ENCODE measurements around the gene GIPC1. TPM values are rescaled to one million over a fixed set of nuclear protein-coding genes. Genes with fewer than 3 reads are reported as not detected.

The GIPC1 gene
- total and polyA plus RNA-seq, 7 donors: 65.1 to 378 (median 97.7) TPM

GRCh38 chr19:14479309-14479974 lies 16.5 kb downstream of the GIPC1 start:
- peaks cover 0 to 46% (median 21%) of the 10 kb centered on the region in 4 donors for H3K36me3 ChIP-seq
- TF ChIP-seq CTCF (IDR thresholded peaks at IDR 0.05) (no peak), EP300 (IDR thresholded peaks at IDR 0.05) (no peak), POLR2AphosphoS5 (IDR thresholded peaks at IDR 0.05) (no peak), POLR2A (IDR thresholded peaks at IDR 0.05) (no peak)
- DNase-seq: no peak
- H3K27me3 ChIP-seq: peaks cover 3 to 17% (median 9%) of the 10 kb centered on the region in 3 donors
- intact Hi-C loops (cut with DNase I): no loop called here
- no peak overlapping the region for H3K4me3 ChIP-seq
- no peaks in the 10 kb centered on the region for H3K9me3 ChIP-seq
- peaks cover 0 to 35% (median 21%) of the 10 kb centered on the region in 4 donors for H3K4me1 ChIP-seq
- H3K27ac ChIP-seq: no peak overlapping the region
- WGBS, 2 donors: 87 to 93% methylated on average over 14 of the region's 14 CpGs

- no peak for DNase-seq
- Histone ChIP-seq H3K27ac (peak overlapping the region in 2 of 4 donors; percentile 22 to 37), H3K4me3 (no peak overlapping the region), H3K36me3 (peaks cover 0 to 46% (median 21%) of the 10 kb centered on the region in 4 donors), H3K9me3 (no peaks in the 10 kb centered on the region), H3K4me1 (peaks cover 0 to 47% (median 33%) of the 10 kb centered on the region in 4 donors), H3K27me3 (peaks cover 10 to 29% (median 21%) of the 10 kb centered on the region in 3 donors)
- 89 to 91% methylated on average over 24 of the region's 24 CpGs for WGBS, 2 donors
- intact Hi-C loops (cut with DNase I): no loop called here
- TF ChIP-seq CTCF (IDR thresholded peaks at IDR 0.05) (no peak), EP300 (IDR thresholded peaks at IDR 0.05) (no peak), POLR2AphosphoS5 (IDR thresholded peaks at IDR 0.05) (no peak), POLR2A (IDR thresholded peaks at IDR 0.05) (no peak)
Measured at GRCh38 chr19:14478113-14478545, 17.8 kb downstream of the GIPC1 start.

DNA sequence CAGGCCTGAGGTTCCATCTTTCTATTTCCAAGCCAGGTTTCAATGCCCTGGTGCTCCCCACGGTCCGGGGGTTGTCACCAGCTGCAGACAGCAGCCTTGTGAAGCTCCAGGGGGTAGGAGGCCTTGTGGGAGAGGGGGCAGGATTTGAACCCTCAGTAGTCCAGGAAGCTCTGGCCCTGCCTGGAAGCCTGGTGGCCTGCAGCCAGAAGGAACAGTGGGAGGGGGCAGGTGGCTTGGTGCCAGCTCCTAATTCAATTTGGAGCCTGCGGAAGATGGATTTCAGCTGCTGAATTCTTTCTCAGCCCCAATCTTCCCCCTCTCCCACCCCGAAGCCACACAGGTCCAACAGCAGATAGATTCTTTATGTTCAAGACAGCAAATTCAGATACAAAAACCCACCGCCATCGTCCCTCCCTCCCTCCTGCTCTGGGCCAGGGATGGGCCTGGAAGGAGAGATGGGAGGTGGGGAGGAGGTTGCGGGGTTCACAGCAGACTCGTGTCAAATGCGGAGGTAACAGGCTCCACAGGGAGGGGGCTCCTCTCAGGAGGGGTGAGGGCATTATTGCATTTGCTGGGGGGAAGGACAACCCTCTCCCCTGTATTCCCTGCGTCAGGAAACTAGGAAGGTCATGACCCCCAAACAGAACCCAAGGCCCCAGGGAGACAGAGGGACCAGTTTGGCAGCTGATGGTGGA lies 18.4 kb downstream of the GIPC1 start:
- intact Hi-C loops (cut with DNase I): no loop called here
- no peak for TF ChIP-seq POLR2AphosphoS5 (IDR thresholded peaks at IDR 0.05)
- TF ChIP-seq CTCF (IDR thresholded peaks at IDR 0.05): no peak
- no peak for TF ChIP-seq EP300 (IDR thresholded peaks at IDR 0.05)
- no peak for TF ChIP-seq POLR2A (IDR thresholded peaks at IDR 0.05)
- no peak overlapping the region for H3K4me3 ChIP-seq
- WGBS, 2 donors: 71 to 78% methylated on average over 10 of the region's 10 CpGs
- H3K27ac ChIP-seq: peak overlapping the region in 2 of 4 donors; percentile 14 to 37
- peaks cover 0 to 52% (median 38%) of the 10 kb centered on the region in 4 donors for H3K4me1 ChIP-seq
- peaks cover 0 to 41% (median 20%) of the 10 kb centered on the region in 4 donors for H3K36me3 ChIP-seq
- DNase-seq: no peak
- peaks cover 14 to 35% (median 27%) of the 10 kb centered on the region in 3 donors for H3K27me3 ChIP-seq
- H3K9me3 ChIP-seq: no peaks in the 10 kb centered on the region

- WGBS, 2 donors: 55 to 70% methylated on average over 26 of the region's 26 CpGs
Measured at GRCh38 chr19:14476673-14477401, 19.1 kb downstream of the GIPC1 start.

More at GRCh38 chr19:14476673-14477401, 19.1 kb downstream of the GIPC1 start:
- intact Hi-C loops (cut with DNase I): no loop called here
- peaks cover 0 to 34% (median 19%) of the 10 kb centered on the region in 4 donors for H3K36me3 ChIP-seq
- H3K4me3 ChIP-seq: no peak overlapping the region
- H3K27me3 ChIP-seq: peaks cover 18 to 39% (median 33%) of the 10 kb centered on the region in 3 donors
- H3K27ac ChIP-seq: peak overlapping the region in 2 of 4 donors; percentile 14 to 37
- H3K9me3 ChIP-seq: no peaks in the 10 kb centered on the region
- DNase-seq: peak; percentile 84
- peaks cover 0 to 59% (median 45%) of the 10 kb centered on the region in 4 donors for H3K4me1 ChIP-seq
- no peak for TF ChIP-seq EP300 (IDR thresholded peaks at IDR 0.05)
- no peak for TF ChIP-seq POLR2A (IDR thresholded peaks at IDR 0.05)
- TF ChIP-seq POLR2AphosphoS5 (IDR thresholded peaks at IDR 0.05): peak in 1 of 4 donors; percentile 17
- TF ChIP-seq CTCF (IDR thresholded peaks at IDR 0.05): no peak
